PC-3 (cell line): Measurements from ENCODE around the gene ZDHHC13. TPM values are rescaled to one million over a fixed set of nuclear protein-coding genes. Genes with fewer than 3 reads are reported as not detected.
"Not testable (repeated sequence)": the region's sequence is repeated elsewhere in the genome, so short reads cannot be mapped to it uniquely, and the experiment has no call there.

Experiments
- ATAC-seq: fragments of 200-7000 bp; cut with Tn5 transposase; 2 replicates; pipeline ENCODE4 v1.9.1; 2020; ENCODE audit warnings: mild to moderate bottlenecking, moderate library complexity
- BruUV-seq: library from RNA; stranded (reverse); fragments of 400-500 nt; replicated peaks from 2 replicates; lab custom pipeline; 2021; lab: Mats Ljungman, UMichigan
- CTCF ChIA-PET: fragments of 300-600 bp; sonication (Branson Sonifier 250); formaldehyde crosslinking; loops from one replicate; lab custom pipeline; 2022; ENCODE audit warnings: antibody characterized with exemption; lab: Charles Lee
- POLR2A ChIA-PET: fragments of 300-600 bp; sonication (Branson Sonifier 250); formaldehyde crosslinking; loops from one replicate; lab custom pipeline; 2022; ENCODE audit warnings: antibody characterized with exemption; ENCODE audit not compliant: unreplicated experiment; lab: Charles Lee
- DNase-seq: peaks from one replicate; pipeline ENCODE4 v3.0.0-alpha.2; 2015
- H2AFZ ChIP-seq: fragments of 300-600 bp; sonication (generic); 2 replicates; pipeline ENCODE4 v1.6.0; 2016; ENCODE audit warnings: antibody characterized with exemption, low read length
- H3F3A ChIP-seq: fragments of 300-600 bp; sonication (generic); one replicate; pipeline ENCODE4 v1.6.0; 2017; ENCODE audit warnings: antibody characterized with exemption, low read length, control low read depth, mild to moderate bottlenecking; ENCODE audit not compliant: unreplicated experiment
- H3K27ac ChIP-seq: fragments of 300-600 bp; sonication (generic); 2 replicates; pipeline ENCODE4 v1.5.1; 2016; ENCODE audit warnings: mild to moderate bottlenecking, low read length
- H3K27me3 ChIP-seq: fragments of 300-600 bp; sonication (generic); 2 replicates; pipeline ENCODE4 v1.6.1; 2016; ENCODE audit warnings: low read length, mixed read lengths
- H3K36me3 ChIP-seq: fragments of 300-600 bp; sonication (generic); 2 replicates; pipeline ENCODE4 v1.6.1; 2016; ENCODE audit warnings: low read depth, mixed run types, low read length, mixed read lengths
- H3K4me1 ChIP-seq: fragments of 300-600 bp; sonication (generic); 2 replicates; pipeline ENCODE4 v1.5.1; 2016; ENCODE audit warnings: low read length; ENCODE audit not compliant: insufficient read depth
- H3K4me2 ChIP-seq: fragments of 300-600 bp; sonication (generic); 2 replicates; pipeline ENCODE4 v1.6.0; 2016; ENCODE audit warnings: low read length
- H3K4me3 ChIP-seq: fragments of 300-600 bp; sonication (generic); 2 replicates; pipeline ENCODE4 v1.5.1; 2016; ENCODE audit warnings: mild to moderate bottlenecking, low read length, mixed read lengths
- H3K79me2 ChIP-seq: fragments of 300-600 bp; sonication (generic); 2 replicates; pipeline ENCODE4 v1.6.1; 2017; ENCODE audit warnings: low read length, mixed read lengths
- H3K9ac ChIP-seq: fragments of 300-600 bp; sonication (generic); 2 replicates; pipeline ENCODE4 v1.6.0; 2016; ENCODE audit warnings: mild to moderate bottlenecking, low read length
- H3K9me2 ChIP-seq: fragments of 300-600 bp; sonication (generic); replicated peaks from 2 replicates; pipeline ENCODE4 v1.6.1; 2016; ENCODE audit warnings: mixed run types, low read length, mixed read lengths
- H3K9me3 ChIP-seq: fragments of 300-600 bp; sonication (generic); 2 replicates; pipeline ENCODE4 v1.6.1; 2016; ENCODE audit warnings: low read length, mixed read lengths
- H4K20me1 ChIP-seq: fragments of 300-600 bp; sonication (generic); 2 replicates; pipeline ENCODE4 v1.6.1; 2016; ENCODE audit warnings: low read length, mixed read lengths
- CTCF ChIP-seq: fragments of 300-600 bp; sonication (generic); conservative IDR thresholded peaks from 2 replicates; pipeline ENCODE4 v1.5.1; 2017; ENCODE audit warnings: antibody characterized with exemption, low read depth, mild to moderate bottlenecking, low read length
- EZH2 ChIP-seq: fragments of 300-600 bp; sonication (generic); IDR thresholded peaks from one replicate; pipeline ENCODE4 v1.6.1; 2017; ENCODE audit warnings: antibody characterized with exemption, mild to moderate bottlenecking, low read length; ENCODE audit not compliant: unreplicated experiment
- EZH2phosphoT487 ChIP-seq: fragments of 300-600 bp; sonication (generic); IDR thresholded peaks from 2 replicates; pipeline ENCODE4 v1.6.1; 2018; ENCODE audit warnings: mild to moderate bottlenecking, antibody characterized with exemption, low read length, borderline replicate concordance
- intact Hi-C: fragments of 100-400 bp; cut with micrococcal nuclease; formaldehyde crosslinking; loops from 2 replicates; pipeline ENCODE4 v1.9.0; 2023
- total RNA-seq: library from RNA; depleted of rRNA; stranded (reverse); fragments of >200 nt; gene quantifications from 2 replicates; pipeline ENCODE4 v1.2.3, GENCODE V29; 2014

Gene ZDHHC13
- total RNA-seq, 1 experiment from 2014 or later = 21.2 TPM

GRCh38 chr11:19122960-19123615, 6.1 kb downstream of the ZDHHC13 start:
- Histone ChIP-seq H3K9me2 (no peaks in the 10 kb centered on the region), H3K4me2 (no peak overlapping the region), H3K9ac (no peak overlapping the region), H3K4me1 (peaks cover 25% of the 10 kb centered on the region), H3K4me3 (no peak overlapping the region), H4K20me1 (no peaks in the 10 kb centered on the region), H2AFZ (no peak overlapping the region), H3K27me3 (no peaks in the 10 kb centered on the region), H3K27ac (no peak overlapping the region), H3K79me2 (peaks cover 57% of the 10 kb centered on the region), H3K9me3 (no peaks in the 10 kb centered on the region), H3F3A (no peaks in the 10 kb centered on the region), H3K36me3 (peaks cover 8% of the 10 kb centered on the region; the same call in 1 of the 2 replicates)
- ChIA-PET CTCF (no interaction called here), POLR2A (no interaction called here)
- DNase-seq = no peak
- no peak for TF ChIP-seq CTCF
- no peak for TF ChIP-seq EZH2phosphoT487
- no peak for TF ChIP-seq EZH2
- no TSS peak for BruUV-seq
- ATAC-seq = no peak
- intact Hi-C loops = no loop called here

GRCh38 chr11:19126562-19127325, 9.8 kb downstream of the ZDHHC13 start:
- H4K20me1 ChIP-seq, intact Hi-C loops, CTCF ChIA-PET, H3K9me3 ChIP-seq, H3K27ac ChIP-seq, DNase-seq, H2AFZ ChIP-seq, POLR2A ChIA-PET, H3K9me2 ChIP-seq, H3K4me3 ChIP-seq, H3K9ac ChIP-seq, H3K4me1 ChIP-seq, H3F3A ChIP-seq, BruUV-seq, H3K36me3 ChIP-seq, H3K27me3 ChIP-seq, ATAC-seq, H3K4me2 ChIP-seq: not testable (repeated sequence)
- H3K79me2 ChIP-seq = peaks cover 36% of the 10 kb centered on the region

- intact Hi-C loops = no loop called here
- H3K9me2 ChIP-seq = no peaks in the 10 kb centered on the region
- CTCF ChIA-PET = no interaction called here
- peaks cover 4% of the 10 kb centered on the region for H3K36me3 ChIP-seq
- no TSS peak for BruUV-seq
- no peaks in the 10 kb centered on the region for H3K27me3 ChIP-seq
- no peaks in the 10 kb centered on the region for H4K20me1 ChIP-seq
- no peaks in the 10 kb centered on the region for H3K9me3 ChIP-seq
- H3F3A ChIP-seq = no peaks in the 10 kb centered on the region
- H2AFZ ChIP-seq = no peak overlapping the region
- ATAC-seq = no peak
- H3K4me2 ChIP-seq = no peak overlapping the region
- H3K27ac ChIP-seq = no peak overlapping the region
- H3K79me2 ChIP-seq = peaks cover 16% of the 10 kb centered on the region; the same call in 1 of the 2 replicates
- DNase-seq = no peak
- no peak overlapping the region for H3K4me3 ChIP-seq
- H3K9ac ChIP-seq = no peak overlapping the region
- POLR2A ChIA-PET = no interaction called here
- no peaks in the 10 kb centered on the region for H3K4me1 ChIP-seq
- TF ChIP-seq EZH2phosphoT487 (no peak), EZH2 (no peak), CTCF (no peak)
Observed at GRCh38 chr11:19134004-19134403, 17.0 kb downstream of the ZDHHC13 start.

GRCh38 chr11:19136884-19137283, 19.9 kb downstream of the ZDHHC13 start:
- ATAC-seq, H3K36me3 ChIP-seq, H3K9me3 ChIP-seq, DNase-seq, H3K4me1 ChIP-seq, H3K27ac ChIP-seq, CTCF ChIA-PET, H3K4me3 ChIP-seq, BruUV-seq, H3K4me2 ChIP-seq, H3F3A ChIP-seq, H4K20me1 ChIP-seq, H3K79me2 ChIP-seq, POLR2A ChIA-PET, intact Hi-C loops, H3K9me2 ChIP-seq, H2AFZ ChIP-seq, H3K27me3 ChIP-seq, H3K9ac ChIP-seq: not testable (repeated sequence)
